GM19025 (cell line): ENCODE results near the gene GCAT.
"Not testable (repeated sequence)": the region's sequence is repeated elsewhere in the genome, so short reads cannot be mapped to it uniquely, and the experiment has no call there.

Source experiments
- ATAC-seq: cut with Tn5 transposase; IDR thresholded peaks from one replicate; pipeline ENCODE4 v1.9.1; 2021; ENCODE audit warnings: mild to moderate bottlenecking, low read depth, moderate library complexity; ENCODE audit not compliant: unreplicated experiment

The GCAT gene

GRCh38 chr22:37781434-37782059 is 26.2 kb upstream of the GCAT start:
- no peak for ATAC-seq

- no peak for ATAC-seq
Measured at GRCh38 chr22:37782340-37783168, 25.2 kb upstream of the GCAT start.

DNA sequence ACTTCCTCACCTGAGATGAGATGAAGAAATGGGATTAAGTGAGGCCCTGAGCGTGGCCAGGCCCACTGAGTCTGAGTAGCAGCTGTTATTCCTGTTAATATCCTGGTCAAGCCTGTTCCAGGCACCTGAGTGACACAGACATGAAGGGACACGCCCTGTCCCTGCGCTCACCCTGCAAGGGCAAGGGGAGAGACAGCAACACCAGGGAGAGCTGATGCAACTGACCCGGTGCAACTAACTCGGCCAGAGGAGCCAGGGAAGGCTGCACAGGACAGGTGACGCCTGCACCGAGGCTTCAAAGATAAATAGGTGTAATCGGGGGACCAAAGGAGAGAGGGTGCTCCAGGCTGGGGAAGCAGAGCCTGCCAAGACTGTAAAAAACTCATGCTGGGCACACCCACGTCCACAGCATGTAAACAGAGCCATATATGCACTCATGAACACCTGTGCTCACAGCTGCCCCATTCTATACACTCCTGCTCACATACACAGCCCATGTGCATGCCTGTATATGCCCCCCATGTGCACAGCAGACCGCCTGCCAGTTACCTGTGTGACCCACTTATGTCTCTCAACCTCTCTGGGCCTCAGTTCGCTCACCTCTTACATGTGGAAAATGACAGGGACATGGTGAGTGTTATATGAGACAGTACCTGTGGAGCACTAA is 22.8 kb upstream of the GCAT start:
- ATAC-seq: no peak

GRCh38 chr22:37790234-37790633 is 17.5 kb upstream of the GCAT start:
- ATAC-seq: no peak

- ATAC-seq: no peak
Measured at GRCh38 chr22:37792494-37792893, 15.2 kb upstream of the GCAT start.

GRCh38 chr22:37794376-37794775 is 13.4 kb upstream of the GCAT start:
- ATAC-seq: no peak

DNA sequence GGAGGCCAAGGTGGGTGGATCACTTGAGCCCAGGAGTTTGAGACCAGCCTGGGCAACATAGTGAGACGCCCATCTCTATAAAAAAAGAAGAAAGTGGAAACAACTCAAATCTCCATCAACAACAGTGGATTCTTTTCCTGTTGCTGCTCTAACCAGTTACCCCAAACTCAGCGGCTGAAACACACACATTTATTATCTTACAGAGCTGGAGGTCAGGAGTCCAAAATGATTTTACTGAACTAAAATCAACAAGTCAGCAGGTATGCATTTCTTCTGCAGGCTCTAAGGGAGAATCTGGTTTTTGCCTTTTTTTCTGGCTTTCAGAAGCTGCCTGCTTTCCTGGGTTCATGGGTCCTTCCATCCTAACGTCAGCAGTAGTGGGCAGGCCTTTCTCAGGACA is 11.7 kb upstream of the GCAT start:
- ATAC-seq: no peak

GRCh38 chr22:37797259-37797658 is 10.5 kb upstream of the GCAT start:
- ATAC-seq: not testable (repeated sequence)

DNA sequence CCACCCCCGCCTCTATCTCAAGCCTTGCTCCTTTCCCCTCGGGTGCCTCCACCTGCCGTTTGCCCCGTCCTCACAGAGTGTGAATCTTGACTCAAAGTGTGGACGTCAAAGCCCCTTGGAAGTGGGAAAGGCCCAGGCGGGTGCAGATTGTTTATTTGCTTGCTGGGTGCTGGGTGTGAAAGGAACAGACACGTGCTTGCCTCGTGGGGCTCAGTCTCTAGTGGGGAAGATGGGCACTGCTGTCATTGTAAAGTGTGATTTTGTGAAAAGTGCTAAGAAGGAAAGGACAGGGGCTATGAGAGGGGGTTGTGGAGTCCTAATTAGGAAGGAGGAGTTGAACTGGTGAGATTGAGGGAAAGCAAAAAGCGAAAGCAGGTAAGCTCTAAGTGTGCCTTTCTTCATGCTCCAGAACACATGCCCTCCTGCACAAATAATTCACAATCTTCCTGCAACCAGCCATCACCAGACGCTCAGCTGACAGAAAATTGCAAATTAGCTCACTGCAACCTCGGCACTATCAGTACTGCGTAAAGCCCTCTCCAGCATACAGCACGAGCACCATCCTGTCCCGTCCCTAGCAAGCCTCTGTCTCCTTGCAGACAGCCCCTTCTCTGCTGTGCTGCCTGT is 9.7 kb upstream of the GCAT start:
- ATAC-seq: no peak

DNA sequence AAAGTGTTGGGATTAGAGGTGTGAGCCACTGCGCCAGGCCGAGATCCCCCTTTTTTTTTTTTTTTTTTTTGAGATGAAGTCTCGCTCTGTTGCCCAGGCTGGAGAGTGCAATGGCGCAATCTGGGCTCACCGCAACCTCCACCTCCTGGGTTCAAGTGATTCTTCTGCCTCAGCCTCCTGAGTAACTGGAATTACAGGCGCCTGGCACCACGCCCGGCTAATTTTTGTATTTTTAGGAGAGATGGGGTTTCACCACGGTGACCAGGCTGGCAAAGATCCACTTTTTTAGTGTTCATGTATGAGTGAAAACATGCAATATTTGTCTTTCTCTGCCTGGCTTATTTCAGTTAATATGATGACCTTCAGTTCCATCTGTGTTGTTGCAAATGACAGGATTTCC is 7.8 kb upstream of the GCAT start:
- ATAC-seq: not testable (repeated sequence)

- ATAC-seq: no peak
Measured at GRCh38 chr22:37801946-37802309, 5.8 kb upstream of the GCAT start.

- ATAC-seq: no peak
Measured at GRCh38 chr22:37802310-37803194, 5.2 kb upstream of the GCAT start.

DNA sequence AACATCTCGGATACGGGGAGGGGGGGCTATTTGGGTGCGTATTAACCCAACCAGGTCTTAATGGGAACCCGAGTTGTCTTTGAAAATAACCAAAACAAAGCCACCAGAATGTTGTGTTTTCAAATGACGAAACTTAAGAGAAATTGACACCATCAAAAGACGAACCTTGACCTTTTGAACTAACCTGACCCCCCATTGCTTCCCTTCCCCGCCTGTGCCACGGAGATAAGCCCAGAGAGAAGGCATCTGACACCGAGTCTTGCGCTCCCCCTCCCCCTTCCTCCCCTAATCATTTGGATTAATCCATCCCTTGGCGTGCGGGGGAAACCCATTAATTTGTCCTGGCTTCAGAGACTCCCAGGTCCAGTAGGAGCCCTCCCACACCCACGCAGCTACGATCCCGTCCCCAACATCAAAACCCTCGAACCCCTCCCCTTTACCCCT is 4.5 kb upstream of the GCAT start:
- ATAC-seq: no peak

GRCh38 chr22:37803639-37804351 is 3.9 kb upstream of the GCAT start:
- ATAC-seq: no peak

- ATAC-seq: no peak
Measured at GRCh38 chr22:37804352-37804880, 3.3 kb upstream of the GCAT start.

DNA sequence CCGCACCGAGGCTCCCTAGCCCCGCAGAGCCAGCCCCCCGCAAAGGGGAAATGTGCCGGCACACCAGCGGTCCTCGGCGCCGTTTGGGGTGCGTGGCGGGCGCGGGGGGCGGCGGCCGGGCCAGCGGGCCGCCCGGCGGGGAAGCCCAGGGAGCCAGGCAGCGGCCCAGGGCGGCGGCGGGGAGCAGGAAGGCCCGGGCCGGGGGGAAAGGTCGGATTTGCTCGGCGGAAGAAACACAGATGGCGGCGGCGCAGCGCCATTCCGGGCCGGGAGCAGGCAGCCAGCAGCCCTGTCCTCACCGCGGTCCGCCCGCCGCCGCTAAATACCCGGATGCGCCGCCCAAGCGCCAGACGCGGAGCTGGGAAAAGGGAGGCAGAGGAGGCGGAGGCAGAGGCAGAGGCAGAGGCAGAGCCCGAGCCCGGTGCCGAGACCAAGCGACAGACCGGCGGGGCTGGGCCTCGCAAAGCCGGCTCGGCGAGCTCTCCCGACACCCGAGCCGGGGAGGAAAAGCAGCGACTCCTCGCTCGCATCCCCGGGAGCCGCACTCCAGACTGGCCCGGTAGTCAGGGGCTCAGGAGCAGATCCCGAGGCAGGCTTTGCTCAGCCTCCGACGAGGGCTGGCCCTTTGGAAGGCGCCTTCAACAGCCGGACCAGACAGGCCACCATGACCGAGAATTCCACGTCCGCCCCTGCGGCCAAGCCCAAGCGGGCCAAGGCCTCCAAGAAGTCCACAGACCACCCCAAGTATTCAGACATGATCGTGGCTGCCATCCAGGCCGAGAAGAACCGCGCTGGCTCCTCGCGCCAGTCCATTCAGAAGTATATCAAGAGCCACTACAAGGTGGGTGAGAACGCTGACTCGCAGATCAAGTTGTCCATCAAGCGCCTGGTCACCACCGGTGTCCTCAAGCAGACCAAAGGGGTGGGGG is 2.6 kb upstream of the GCAT start:
- ATAC-seq: no peak

- ATAC-seq: no peak
Measured at GRCh38 chr22:37805810-37806277, 1.9 kb upstream of the GCAT start.
